Measurements from ENCODE around the gene CTNNBIP1.
"Not testable (repeated sequence)": the region's sequence is repeated elsewhere in the genome, so short reads cannot be mapped to it uniquely, and the experiment has no call there.

Gene CTNNBIP1

DNA sequence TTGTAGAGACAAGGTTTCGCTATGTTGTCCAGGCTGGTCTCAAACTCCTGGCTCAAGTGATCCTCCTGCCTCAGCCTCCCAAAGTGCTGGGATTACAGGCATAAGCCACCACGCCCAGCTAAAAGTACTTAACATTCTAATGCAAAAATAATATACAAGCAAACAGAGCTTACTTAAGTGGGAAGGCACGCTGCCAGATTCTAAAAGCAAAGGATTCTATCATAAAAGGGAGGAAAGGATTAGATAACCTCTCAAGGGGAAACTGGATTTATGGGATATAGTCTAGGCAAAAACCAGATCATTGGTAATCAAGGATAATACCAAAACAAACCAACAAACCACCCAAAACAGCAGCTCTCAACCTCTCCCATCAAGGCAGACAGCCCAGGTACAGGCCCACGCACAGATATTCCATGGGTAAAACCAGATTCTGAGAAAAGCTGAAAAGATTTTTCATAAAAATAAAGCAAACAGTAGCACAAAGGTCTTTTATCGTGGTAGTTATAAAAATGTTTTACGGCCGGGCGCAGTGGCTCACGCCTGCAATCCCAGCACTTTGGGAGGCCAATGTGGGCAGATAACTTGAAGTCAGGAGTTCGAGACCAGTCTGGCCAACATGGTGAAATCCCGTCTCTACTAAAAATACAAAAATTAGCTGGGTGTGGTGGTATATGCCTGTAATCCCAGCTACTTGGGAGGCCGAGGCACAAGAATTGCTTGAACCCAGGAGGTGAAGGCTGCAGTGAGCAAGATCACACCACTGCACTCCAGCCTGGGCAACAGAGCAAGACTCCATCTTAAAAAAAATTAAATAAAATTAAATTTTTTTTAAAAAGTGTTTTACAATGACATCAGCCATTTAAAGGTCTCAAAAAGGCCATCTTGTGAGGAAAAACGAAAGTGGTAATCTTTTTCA is 106.8 kb downstream of the CTNNBIP1 start:
- not testable (repeated sequence) for DNase-seq (ENCODE audit: low spot score)

DNA sequence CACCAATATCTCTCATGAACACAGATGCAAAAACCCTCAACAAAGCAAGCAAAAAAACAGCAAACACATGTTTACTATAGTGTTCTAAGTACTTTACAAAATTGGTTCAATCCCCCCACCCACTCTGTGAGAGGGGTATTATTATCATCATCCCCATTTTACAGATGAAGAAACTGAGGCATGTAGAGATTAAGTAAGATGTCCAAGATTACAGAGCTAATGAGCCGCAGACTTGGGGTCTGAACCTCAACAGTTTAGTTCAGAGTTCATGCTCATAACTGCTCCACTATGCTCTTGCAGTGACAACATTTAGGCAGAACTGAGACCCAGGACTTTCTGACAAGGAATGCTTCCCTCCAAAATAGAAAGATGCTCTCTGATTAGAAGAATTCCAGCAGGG is 108.2 kb downstream of the CTNNBIP1 start:
- DNase-seq (ENCODE audit: low spot score): no peak

All from HuH-7 (cell line).